Endothelial cell of umbilical vein (primary cell): Measurements from ENCODE around the gene GALNT13.

Experiments used
- EZH2 ChIP-seq: IDR thresholded peaks from 2 replicates; pipeline ENCODE4 v1.6.1; 2012; ENCODE audit warnings: borderline replicate concordance, low read depth, mild to moderate bottlenecking, moderate library complexity, low read length, inconsistent platforms; ENCODE audit not compliant: severe bottlenecking
- POLR2A ChIP-seq: IDR thresholded peaks from 2 replicates; pipeline ENCODE4 v1.6.1; 2012; ENCODE audit warnings: low read depth, mild to moderate bottlenecking, control low read depth, low read length

DNA sequence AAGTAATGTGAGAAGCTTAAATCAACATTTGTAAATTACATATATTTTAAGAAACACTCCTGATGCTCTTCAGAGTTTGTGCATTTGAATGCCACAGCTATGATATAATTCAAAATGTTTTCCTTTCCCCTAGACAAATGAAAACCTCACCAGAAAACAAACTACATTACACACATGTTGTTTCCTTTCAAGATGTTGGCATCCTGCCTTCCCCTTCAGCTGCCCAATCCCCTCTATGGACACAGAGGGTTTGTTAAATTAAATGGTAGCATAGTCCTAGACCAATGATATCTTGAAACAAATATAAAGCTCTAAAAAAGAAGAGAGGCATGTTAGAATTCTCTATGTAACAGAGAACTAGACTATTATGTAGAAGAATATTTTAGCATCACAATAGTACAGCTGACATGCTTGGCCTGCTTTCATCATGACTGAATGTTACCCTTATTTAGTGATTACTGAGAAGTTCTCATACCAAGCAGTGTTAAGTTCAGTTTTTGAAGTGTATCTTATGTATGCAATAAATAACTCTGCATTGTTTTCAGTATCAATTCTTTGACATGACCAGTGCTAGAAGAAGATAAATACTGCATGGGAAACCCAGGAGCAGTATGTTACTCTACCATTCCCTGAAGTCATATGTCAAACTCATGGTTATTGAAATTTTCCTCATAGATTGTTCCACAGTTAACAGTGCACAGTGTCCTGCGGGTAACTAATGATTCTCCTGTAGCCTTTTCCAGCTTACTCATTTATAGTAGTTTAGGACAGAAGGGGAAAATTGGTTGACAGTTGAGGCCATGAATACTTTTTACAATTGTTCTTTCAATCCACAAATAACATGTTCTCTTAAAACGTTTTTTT, 510.4 kb downstream of the GALNT13 start:
- TF ChIP-seq POLR2A (no peak), EZH2 (no peak)
